Activated CD4-positive, alpha-beta memory T cell treated with anti-CD3 and anti-CD28 coated beads for 36 hours (primary cell): ENCODE data around the gene CENPN. TPM values are rescaled to one million over a fixed set of nuclear protein-coding genes. Genes with fewer than 3 reads are reported as not detected.

Experiments used
- CTCF ChIA-PET: fragments of 350-600 bp; sonication (Branson Sonifier 250); formaldehyde crosslinking; loops from one replicate; lab custom pipeline; 2021; ENCODE audit warnings: antibody characterized with exemption, inconsistent platforms; lab: Charles Lee
- POLR2A ChIA-PET: fragments of 350-600 bp; sonication (Branson Sonifier 250); formaldehyde crosslinking; loops from one replicate; lab custom pipeline; 2021; ENCODE audit warnings: antibody characterized with exemption; lab: Charles Lee
- DNase-seq: peaks from one replicate; pipeline ENCODE4 v3.0.0-alpha.2; 2020
- H3K27ac Mint-ChIP-seq: one replicate; pipeline ENCODE4 v1.8.0; 2021; ENCODE audit warnings: mixed read lengths
- H3K27me3 Mint-ChIP-seq: one replicate; pipeline ENCODE4 v1.8.0; 2021; ENCODE audit warnings: mixed read lengths
- H3K36me3 Mint-ChIP-seq: one replicate; pipeline ENCODE4 v1.8.0; 2021; ENCODE audit warnings: mixed read lengths
- H3K4me1 Mint-ChIP-seq: one replicate; pipeline ENCODE4 v1.8.0; 2021; ENCODE audit warnings: low read depth, mixed read lengths
- H3K4me3 Mint-ChIP-seq: one replicate; pipeline ENCODE4 v1.8.0; 2021; ENCODE audit warnings: mild to moderate bottlenecking, mixed read lengths
- H3K9me3 Mint-ChIP-seq: one replicate; pipeline ENCODE4 v1.8.0; 2021; ENCODE audit warnings: mixed read lengths
- intact Hi-C: fragments of 100-400 bp; cut with micrococcal nuclease; formaldehyde crosslinking; loops from one replicate; pipeline ENCODE4 v1.15.1; 2023
- total RNA-seq, 2 experiments: library from RNA; stranded (reverse); gene quantifications; one replicate each; pipeline ENCODE4 v1.2.3, GENCODE V29; 2021

Gene CENPN
- total RNA-seq, 2 experiments from 2014 or later = 71.9 to 76.0 TPM

DNA sequence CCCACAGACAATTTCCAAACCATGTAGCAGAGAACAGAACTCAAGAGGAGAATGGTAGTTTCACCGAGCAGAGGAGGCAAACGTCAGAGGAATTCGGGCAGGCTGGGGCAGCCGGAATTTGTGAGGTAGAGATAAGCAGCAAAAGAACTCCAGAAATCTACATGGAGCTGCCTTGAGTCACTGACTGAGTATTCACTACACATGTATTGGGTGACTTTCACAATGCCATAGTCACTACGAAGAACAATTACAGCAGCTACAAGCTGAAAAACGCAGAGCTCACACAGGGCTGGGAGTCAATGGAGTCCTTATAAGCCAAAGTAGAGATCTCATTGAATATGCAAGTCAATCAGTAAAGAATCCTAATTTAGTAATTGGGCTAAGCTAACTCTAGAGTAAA lies 13.7 kb upstream of the CENPN start:
- Mint-ChIP-seq H3K36me3 (peaks cover 30% of the 10 kb centered on the region), H3K27ac (no peak overlapping the region)
- intact Hi-C loops = no loop called here

DNA sequence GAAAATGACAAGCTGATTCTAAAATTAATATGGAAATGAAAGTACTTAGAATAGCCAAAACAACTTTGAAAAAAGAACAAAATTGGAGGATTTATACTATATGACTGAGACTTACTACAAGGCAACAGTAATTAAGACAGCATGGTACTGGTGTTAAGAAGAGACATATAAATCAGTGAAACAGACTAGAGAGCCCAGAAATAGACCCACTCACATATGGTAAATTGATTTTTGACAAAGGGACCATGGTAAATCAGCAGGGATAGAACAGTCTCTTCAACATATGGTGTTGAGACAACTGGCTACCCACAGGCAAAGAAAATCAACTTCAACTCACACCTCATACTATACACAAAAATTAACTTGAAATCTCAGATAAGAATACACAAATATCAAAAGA lies 13.2 kb upstream of the CENPN start:
- no peak overlapping the region for H3K27ac Mint-ChIP-seq
- CTCF ChIA-PET = interaction anchor here (0.8 to 3.3 kb wide), 3 partner anchors 11 to 467 kb away, joined by 3 to 13 read pairs (median 3); no protein-coding TSS in a partner anchor

More for the DNA sequence above, 13.7 kb upstream of the CENPN start:
- no peak for DNase-seq
- ChIA-PET POLR2A (interaction anchor here (0.6 to 0.8 kb wide), 2 partner anchors 10 to 1225 kb away, joined by 3 to 7 read pairs; no protein-coding TSS in a partner anchor), CTCF (interaction anchor here (0.8 to 3.3 kb wide), 3 partner anchors 12 to 466 kb away, joined by 3 to 13 read pairs (median 3); no protein-coding TSS in a partner anchor)
- Mint-ChIP-seq H3K4me3 (no peak overlapping the region), H3K9me3 (no peaks in the 10 kb centered on the region), H3K4me1 (peaks cover 39% of the 10 kb centered on the region), H3K27me3 (no peaks in the 10 kb centered on the region)

DNA sequence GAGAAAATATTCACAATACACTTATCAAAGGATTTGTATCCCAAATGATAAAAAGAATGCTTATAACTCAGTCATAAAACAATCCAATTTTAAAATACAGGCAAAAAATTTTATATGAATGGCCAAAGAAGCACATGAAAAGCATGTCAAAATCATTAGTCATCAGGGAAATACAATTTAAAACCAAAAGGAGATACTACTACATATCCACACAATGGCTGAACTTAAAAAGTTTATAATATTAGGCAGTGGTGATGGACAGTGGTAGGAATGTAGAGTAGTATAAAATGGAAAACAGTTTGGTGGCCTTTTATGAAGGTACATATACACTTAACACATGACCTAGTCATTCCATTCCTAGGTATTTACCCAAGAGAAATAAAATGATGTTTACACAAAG lies 12.6 kb upstream of the CENPN start:
- no peak overlapping the region for H3K27ac Mint-ChIP-seq
- H3K4me1 Mint-ChIP-seq = peaks cover 50% of the 10 kb centered on the region

More for the DNA sequence above, 13.2 kb upstream of the CENPN start:
- POLR2A ChIA-PET = no interaction called here
- intact Hi-C loops = no loop called here
- peaks cover 30% of the 10 kb centered on the region for H3K36me3 Mint-ChIP-seq
- no peak for DNase-seq
- H3K9me3 Mint-ChIP-seq = no peaks in the 10 kb centered on the region
- H3K27me3 Mint-ChIP-seq = no peaks in the 10 kb centered on the region
- no peak overlapping the region for H3K4me3 Mint-ChIP-seq
- H3K4me1 Mint-ChIP-seq = peaks cover 44% of the 10 kb centered on the region

DNA sequence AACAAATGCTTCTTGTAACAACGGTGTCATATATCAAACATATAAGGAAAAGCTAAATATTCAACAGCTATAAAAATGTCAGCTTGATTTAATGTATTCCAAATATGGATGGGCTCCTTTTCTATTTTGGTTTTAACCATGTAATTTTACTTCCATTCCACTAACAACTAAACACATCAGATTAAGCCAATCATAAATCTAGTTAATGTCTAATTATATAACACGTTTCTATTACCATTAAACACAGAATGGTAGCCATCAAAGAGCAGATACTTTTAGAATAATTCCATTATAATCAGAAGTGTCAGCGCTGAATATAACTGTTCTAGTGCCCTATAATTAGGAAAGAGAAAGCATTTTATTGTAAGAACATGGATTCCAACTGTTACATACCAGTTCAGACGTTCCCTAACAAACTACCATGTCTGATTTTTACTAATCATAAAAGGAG lies 10.3 kb upstream of the CENPN start:
- Mint-ChIP-seq H3K36me3 (peaks cover 28% of the 10 kb centered on the region), H3K27ac (peak overlapping the region; percentile 94), H3K9me3 (no peaks in the 10 kb centered on the region), H3K4me1 (peaks cover 63% of the 10 kb centered on the region), H3K27me3 (no peaks in the 10 kb centered on the region), H3K4me3 (peak overlapping the region; percentile 76)
- no peak for DNase-seq
- CTCF ChIA-PET = interaction anchor here (0.6 to 1.4 kb wide), 2 partner anchors 8 to 39 kb away, joined by 3 to 4 read pairs; partner anchors contain the start of gene ATMIN
- intact Hi-C loops = loop anchor here (1.0 kb wide), 1 partner anchor 48 kb away; no protein-coding TSS in a partner anchor
- POLR2A ChIA-PET = interaction anchor here (0.8 kb wide), 1 partner anchor 10 kb away, joined by 3 read pairs; the partner anchor contains the start of genes CENPN and CMC2

More for the DNA sequence above, 12.6 kb upstream of the CENPN start:
- Mint-ChIP-seq H3K36me3 (peaks cover 34% of the 10 kb centered on the region), H3K9me3 (no peaks in the 10 kb centered on the region), H3K27me3 (no peaks in the 10 kb centered on the region), H3K4me3 (no peak overlapping the region)
- POLR2A ChIA-PET = no interaction called here
- CTCF ChIA-PET = interaction anchor here (3.3 kb wide), 1 partner anchor 11 kb away, joined by 13 read pairs; no protein-coding TSS in a partner anchor
- intact Hi-C loops = no loop called here
- no peak for DNase-seq

DNA sequence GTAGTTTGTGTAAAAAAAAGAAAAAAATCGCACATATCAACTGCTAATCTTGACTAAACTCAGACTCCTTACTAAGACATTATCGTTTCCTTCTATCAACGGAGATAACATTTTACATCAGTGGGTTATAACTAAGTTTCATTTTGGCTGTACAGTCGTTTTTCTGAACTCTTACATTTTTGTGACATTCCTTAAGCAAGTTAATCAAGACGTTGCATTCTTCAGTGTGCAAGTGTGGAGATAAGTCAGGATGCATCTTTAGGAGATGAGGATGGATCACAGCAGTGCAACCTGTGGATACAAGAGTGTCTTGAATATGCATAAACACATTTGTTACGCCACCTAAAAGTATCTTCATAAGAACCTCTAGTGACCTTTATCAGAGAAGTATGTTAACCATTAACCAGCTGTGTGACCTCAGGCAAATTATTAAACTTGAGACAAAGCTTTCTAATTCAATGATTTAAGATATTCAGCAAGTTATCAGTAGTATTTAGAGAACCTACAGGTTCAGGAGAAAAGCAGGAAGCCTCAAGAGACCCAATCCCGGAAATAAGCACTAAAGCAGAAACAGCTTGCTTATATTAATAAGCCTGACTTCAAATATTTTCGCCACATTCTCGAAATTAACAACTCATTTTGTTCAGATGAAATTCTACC lies 9.7 kb upstream of the CENPN start:
- H3K4me3 Mint-ChIP-seq = peak overlapping the region; percentile 76

DNA sequence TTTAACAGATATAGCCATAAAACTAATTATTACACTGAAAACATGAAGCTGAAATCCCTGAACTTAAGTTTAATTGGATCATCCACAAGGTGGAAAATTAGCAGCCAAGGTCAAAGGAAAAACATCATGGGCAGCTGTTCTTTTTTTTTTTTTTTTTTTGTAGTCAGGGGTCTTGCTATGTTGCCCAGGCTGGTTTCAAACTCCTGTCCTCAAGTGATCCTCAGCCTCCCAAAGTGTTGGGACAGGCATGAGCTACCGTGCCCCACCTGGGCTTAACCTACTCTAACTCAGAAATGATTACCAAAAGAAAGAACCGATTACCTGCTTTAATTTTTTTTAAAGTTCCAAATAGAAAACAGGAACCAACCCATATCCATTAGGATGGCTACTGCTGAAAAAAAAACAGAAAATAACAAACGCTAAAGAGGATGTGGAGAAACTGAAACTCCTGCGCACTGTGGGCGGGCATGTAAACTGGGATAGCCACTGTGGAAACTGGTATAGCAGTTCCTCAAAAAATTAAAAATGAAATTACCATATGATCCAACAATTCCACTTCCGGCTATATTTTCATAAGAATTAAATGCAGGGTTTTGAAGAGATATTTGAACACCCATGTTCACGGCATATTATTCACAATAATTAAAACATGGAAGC lies 8.9 kb upstream of the CENPN start:
- Mint-ChIP-seq H3K27me3 (no peaks in the 10 kb centered on the region), H3K36me3 (peaks cover 29% of the 10 kb centered on the region), H3K9me3 (no peaks in the 10 kb centered on the region), H3K4me3 (peak overlapping the region; percentile 28), H3K4me1 (peaks cover 72% of the 10 kb centered on the region), H3K27ac (peak overlapping the region; percentile 38)
- intact Hi-C loops = loop anchor here (1.0 kb wide), 1 partner anchor 50 kb away; no protein-coding TSS in a partner anchor
- ChIA-PET POLR2A (interaction anchor here (0.8 kb wide), 1 partner anchor 11 kb away, joined by 4 read pairs; no protein-coding TSS in a partner anchor), CTCF (interaction anchor here (0.9 to 1.4 kb wide), 2 partner anchors 18 to 38 kb away, joined by 3 to 4 read pairs; partner anchors contain the start of gene ATMIN)
- DNase-seq = no peak

More for the DNA sequence above, 9.7 kb upstream of the CENPN start:
- no peaks in the 10 kb centered on the region for H3K9me3 Mint-ChIP-seq
- intact Hi-C loops = loop anchor here (1.0 kb wide), 1 partner anchor 49 kb away; no protein-coding TSS in a partner anchor
- peak overlapping the region; percentile 94 for H3K27ac Mint-ChIP-seq
- peaks cover 68% of the 10 kb centered on the region for H3K4me1 Mint-ChIP-seq
- H3K27me3 Mint-ChIP-seq = no peaks in the 10 kb centered on the region
- ChIA-PET POLR2A (interaction anchor here (0.8 kb wide), 2 partner anchors 10 to 12 kb away, joined by 3 to 4 read pairs; partner anchors contain the start of genes CENPN and CMC2), CTCF (interaction anchor here (0.6 to 1.4 kb wide), 3 partner anchors 7 to 39 kb away, joined by 3 to 4 read pairs (median 3); partner anchors contain the start of gene ATMIN)
- no peak for DNase-seq
- H3K36me3 Mint-ChIP-seq = peaks cover 30% of the 10 kb centered on the region

DNA sequence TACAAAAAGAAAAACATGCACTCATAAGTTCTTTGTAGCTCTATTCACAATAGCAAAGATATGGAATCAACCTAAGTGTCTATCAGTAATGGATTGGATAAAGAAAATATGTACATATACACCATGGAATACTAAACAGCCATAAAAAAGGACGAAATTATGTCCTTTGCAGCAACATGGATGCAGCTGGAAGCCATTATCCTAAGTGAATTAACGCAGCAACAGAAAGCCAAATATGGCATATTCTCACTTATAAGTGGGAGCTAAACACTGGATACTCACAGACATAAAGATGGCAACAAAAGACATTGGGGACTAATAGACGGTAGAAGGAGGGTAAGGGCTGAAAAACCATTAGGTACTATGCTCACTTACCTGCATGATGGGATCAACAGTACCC lies 6.1 kb upstream of the CENPN start:
- intact Hi-C loops = loop anchor here (2.0 to 10.0 kb wide), 4 partner anchors 314 to 1654 kb away; partner anchors contain the start of gene GAN
- POLR2A ChIA-PET = no interaction called here
- Mint-ChIP-seq H3K4me1 (peaks cover 80% of the 10 kb centered on the region), H3K36me3 (peaks cover 14% of the 10 kb centered on the region), H3K27me3 (no peaks in the 10 kb centered on the region), H3K9me3 (no peaks in the 10 kb centered on the region), H3K4me3 (no peak overlapping the region), H3K27ac (no peak overlapping the region)
- CTCF ChIA-PET = interaction anchor here (1.4 to 8.5 kb wide), 2 partner anchors 33 to 475 kb away, joined by 4 to 139 read pairs; partner anchors contain the start of gene ATMIN
- no peak for DNase-seq

DNA sequence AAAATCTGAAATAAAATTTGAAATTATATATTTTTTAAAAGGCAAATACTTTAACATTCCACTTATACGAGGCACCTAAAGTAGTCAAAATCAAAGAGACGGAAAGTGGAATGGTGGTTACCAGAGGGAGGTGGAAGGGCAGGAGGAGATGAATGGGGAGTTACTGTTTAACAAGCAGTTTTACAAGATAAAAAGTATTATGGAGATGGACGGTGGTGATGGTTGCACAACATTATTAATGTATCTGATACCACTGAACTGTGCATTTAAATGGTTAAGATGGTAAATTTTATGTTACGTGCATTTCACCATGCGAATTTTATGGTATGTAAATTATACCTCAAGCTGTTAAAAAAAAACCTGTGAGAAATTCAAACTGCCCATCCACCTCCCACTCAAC lies 5.7 kb upstream of the CENPN start:
- intact Hi-C loops = loop anchor here (2.0 to 10.0 kb wide), 4 partner anchors 313 to 1653 kb away; partner anchors contain the start of gene GAN
- H3K4me3 Mint-ChIP-seq = no peak overlapping the region
- peaks cover 81% of the 10 kb centered on the region for H3K4me1 Mint-ChIP-seq
- POLR2A ChIA-PET = no interaction called here
- no peak for DNase-seq
- no peaks in the 10 kb centered on the region for H3K27me3 Mint-ChIP-seq
- no peaks in the 10 kb centered on the region for H3K9me3 Mint-ChIP-seq
- CTCF ChIA-PET = interaction anchor here (1.4 to 8.5 kb wide), 2 partner anchors 32 to 475 kb away, joined by 4 to 139 read pairs; partner anchors contain the start of gene ATMIN
- peak overlapping the region; percentile 26 for H3K27ac Mint-ChIP-seq
- H3K36me3 Mint-ChIP-seq = peaks cover 14% of the 10 kb centered on the region

DNA sequence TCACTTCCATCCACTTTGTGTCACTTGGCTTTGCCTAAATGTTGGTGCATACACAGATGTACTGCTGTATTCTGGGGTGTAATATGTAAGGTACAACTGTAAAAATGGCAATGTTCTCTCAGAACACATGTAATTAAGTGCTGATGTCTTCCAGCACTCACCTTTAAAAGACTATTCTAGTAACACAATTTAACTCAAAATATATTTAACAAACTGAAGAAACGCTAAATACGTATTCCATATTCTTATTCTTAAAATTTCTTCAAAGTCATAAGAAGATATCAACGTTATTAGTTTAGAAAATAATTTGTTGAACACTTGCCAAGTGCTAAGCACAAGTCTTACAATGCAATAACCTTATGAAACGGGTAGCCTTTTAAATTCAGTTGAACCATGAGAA lies 4.0 kb upstream of the CENPN start:
- peak overlapping the region; percentile 83 for H3K27ac Mint-ChIP-seq
- H3K36me3 Mint-ChIP-seq = peaks cover 16% of the 10 kb centered on the region
- peaks cover 71% of the 10 kb centered on the region for H3K4me1 Mint-ChIP-seq
- intact Hi-C loops = loop anchor here (10.0 kb wide), 3 partner anchors 312 to 1652 kb away; partner anchors contain the start of gene GAN
- POLR2A ChIA-PET = interaction anchor here (0.7 to 2.3 kb wide), 4 partner anchors 10 to 74 kb away, joined by 3 to 7 read pairs (median 4); partner anchors contain the start of gene C16orf46
- CTCF ChIA-PET = interaction anchor here (0.6 to 8.5 kb wide), 5 partner anchors 28 to 79 kb away, joined by 3 to 139 read pairs (median 3); partner anchors contain the start of genes ATMIN and C16orf46
- no peaks in the 10 kb centered on the region for H3K27me3 Mint-ChIP-seq
- no peak overlapping the region for H3K4me3 Mint-ChIP-seq
- no peak for DNase-seq
- H3K9me3 Mint-ChIP-seq = no peaks in the 10 kb centered on the region

DNA sequence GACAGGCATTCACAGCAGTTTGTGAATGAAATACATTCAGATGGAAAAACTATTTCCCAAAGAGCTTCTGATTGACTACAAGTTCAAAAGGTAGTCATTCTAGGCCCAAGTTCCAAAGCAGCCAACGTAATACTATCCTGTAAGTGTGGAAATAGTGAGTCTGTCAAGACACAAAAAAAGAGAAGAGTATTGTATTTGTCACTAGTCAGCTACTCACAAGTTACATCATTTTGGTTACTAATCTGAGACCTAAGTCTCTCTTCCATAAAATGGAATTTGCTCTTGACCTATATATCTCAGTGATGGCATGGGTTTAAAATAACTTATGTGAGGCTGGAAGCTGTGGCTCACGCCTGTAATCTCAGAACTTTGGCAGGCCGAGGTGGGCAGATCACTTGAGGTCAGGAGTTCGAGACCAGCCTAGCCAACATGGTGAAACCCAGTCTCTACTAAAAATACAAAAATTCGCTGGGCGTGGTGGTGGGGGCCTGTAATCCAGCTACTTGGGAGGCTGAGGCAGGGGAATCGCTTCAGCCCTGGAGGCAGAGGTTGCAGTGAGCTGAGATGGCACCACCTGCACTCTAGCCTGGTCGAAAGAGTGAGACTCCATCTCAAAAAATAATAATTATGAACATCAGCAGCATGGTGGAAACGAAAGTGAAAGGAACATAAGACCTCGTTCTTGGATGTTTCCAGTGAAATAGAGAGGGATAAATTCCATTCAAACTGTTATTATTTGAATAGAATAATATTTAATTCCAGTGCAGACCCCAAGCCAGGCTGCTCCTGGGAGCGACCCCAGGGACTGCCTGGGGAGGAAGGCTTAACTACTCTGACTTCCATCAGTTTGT lies 3.2 kb upstream of the CENPN start:
- ChIA-PET CTCF (interaction anchor here (0.6 to 8.5 kb wide), 20 partner anchors 7 to 733 kb away, joined by 3 to 139 read pairs (median 3); partner anchors contain the start of genes ATMIN and C16orf46), POLR2A (interaction anchor here (0.7 to 2.3 kb wide), 3 partner anchors 23 to 73 kb away, joined by 3 to 7 read pairs (median 5); partner anchors contain the start of gene C16orf46)
- Mint-ChIP-seq H3K27me3 (no peaks in the 10 kb centered on the region), H3K9me3 (no peaks in the 10 kb centered on the region), H3K36me3 (peaks cover 16% of the 10 kb centered on the region), H3K27ac (peak overlapping the region; percentile 83), H3K4me3 (peak overlapping the region; percentile 88), H3K4me1 (peaks cover 66% of the 10 kb centered on the region)
- peak; percentile 59 for DNase-seq
- intact Hi-C loops = loop anchor here (1.0 to 10.0 kb wide), 4 partner anchors 92 to 1651 kb away; partner anchors contain the start of genes GAN and GCSH
